Osteoblast (primary cell): Measurements from ENCODE around the gene SLC2A13. TPM values are rescaled to one million over a fixed set of nuclear protein-coding genes. Genes with fewer than 3 reads are reported as not detected.

Source experiments
- DNase-seq: peaks from one replicate; pipeline ENCODE4 v3.0.0; 2011; ENCODE audit warnings: low spot score, mixed read lengths; ENCODE audit not compliant: insufficient read length; ENCODE audit errors: missing footprints
- H2AFZ ChIP-seq: 2 replicates; pipeline ENCODE4 v1.6.0; 2011; ENCODE audit warnings: mild to moderate bottlenecking, low read length
- H3K27ac ChIP-seq: 2 replicates; pipeline ENCODE4 v1.5.1; 2011; ENCODE audit warnings: mild to moderate bottlenecking, low read depth, low read length, moderate library complexity
- H3K27me3 ChIP-seq: 2 replicates; pipeline ENCODE4 v1.6.0; 2012; ENCODE audit warnings: mild to moderate bottlenecking, control low read depth, inconsistent platforms, low read length, moderate library complexity; ENCODE audit not compliant: insufficient read depth
- H3K36me3 ChIP-seq: 2 replicates; pipeline ENCODE4 v1.5.1; 2011; ENCODE audit warnings: mild to moderate bottlenecking, low read length, control low read depth, moderate library complexity; ENCODE audit not compliant: insufficient read depth
- H3K4me1 ChIP-seq: 2 replicates; pipeline ENCODE4 v1.5.1; 2011; ENCODE audit warnings: mild to moderate bottlenecking, low read length, control low read depth, moderate library complexity; ENCODE audit not compliant: insufficient read depth
- H3K4me2 ChIP-seq: 2 replicates; pipeline ENCODE4 v1.6.0; 2011; ENCODE audit warnings: mild to moderate bottlenecking, low read length; ENCODE audit not compliant: insufficient read depth
- H3K4me3 ChIP-seq: fragments of 200-600 bp; sonication (generic); 3 replicates; pipeline ENCODE4 v1.5.1; 2012; ENCODE audit warnings: mild to moderate bottlenecking, low read length, inconsistent platforms; ENCODE audit not compliant: insufficient read depth
- H3K79me2 ChIP-seq: 2 replicates; pipeline ENCODE4 v1.6.0; 2012; ENCODE audit warnings: mild to moderate bottlenecking, low read length, control low read depth, inconsistent platforms; ENCODE audit not compliant: insufficient read depth
- H3K9me3 ChIP-seq: 2 replicates; pipeline ENCODE4 v1.5.1; 2011; ENCODE audit warnings: low read depth, low read length, control low read depth
- H4K20me1 ChIP-seq: 2 replicates; pipeline ENCODE4 v1.6.0; 2012; ENCODE audit warnings: mild to moderate bottlenecking, low read length, control low read depth; ENCODE audit not compliant: insufficient read depth
- CTCF ChIP-seq: IDR thresholded peaks from 2 replicates; pipeline ENCODE4 v1.5.1; 2011; ENCODE audit warnings: mild to moderate bottlenecking, low read depth, low read length, moderate library complexity; ENCODE audit errors: extremely low read depth
- total RNA-seq: library from RNA; depleted of rRNA; stranded (reverse); fragments of >200 nt; gene quantifications from 2 replicates; pipeline ENCODE4 v1.2.3, GENCODE V29; 2012

SLC2A13 gene
- total RNA-seq, 1 donor = 12.3 TPM

GRCh38 chr12:40045656-40046055, 60.2 kb downstream of the SLC2A13 start:
- H3K27ac ChIP-seq = no peak overlapping the region
- no peak overlapping the region for H3K4me3 ChIP-seq
- no peaks in the 10 kb centered on the region for H3K4me1 ChIP-seq
- H3K27me3 ChIP-seq = no peaks in the 10 kb centered on the region
- no peak for DNase-seq
- no peaks in the 10 kb centered on the region for H3K79me2 ChIP-seq
- H2AFZ ChIP-seq = no peak overlapping the region
- TF ChIP-seq CTCF = no peak
- H3K36me3 ChIP-seq = no peaks in the 10 kb centered on the region
- no peak overlapping the region for H3K4me2 ChIP-seq
- no peaks in the 10 kb centered on the region for H3K9me3 ChIP-seq
- no peaks in the 10 kb centered on the region for H4K20me1 ChIP-seq

- Histone ChIP-seq H3K27ac (no peak overlapping the region), H3K27me3 (no peaks in the 10 kb centered on the region), H3K4me2 (no peak overlapping the region), H3K4me3 (no peak overlapping the region), H3K4me1 (no peaks in the 10 kb centered on the region), H3K36me3 (no peaks in the 10 kb centered on the region), H4K20me1 (no peaks in the 10 kb centered on the region), H3K9me3 (no peaks in the 10 kb centered on the region), H3K79me2 (no peaks in the 10 kb centered on the region), H2AFZ (no peak overlapping the region)
- no peak for TF ChIP-seq CTCF
- DNase-seq = no peak
Observed at GRCh38 chr12:40044396-40044795, 61.5 kb downstream of the SLC2A13 start.

GRCh38 chr12:40039598-40039997, 66.3 kb downstream of the SLC2A13 start:
- no peak overlapping the region for H3K4me3 ChIP-seq
- no peak overlapping the region for H2AFZ ChIP-seq
- no peaks in the 10 kb centered on the region for H4K20me1 ChIP-seq
- peaks cover 2% of the 10 kb centered on the region for H3K4me1 ChIP-seq
- TF ChIP-seq CTCF = no peak
- no peak for DNase-seq
- no peaks in the 10 kb centered on the region for H3K27me3 ChIP-seq
- no peaks in the 10 kb centered on the region for H3K36me3 ChIP-seq
- H3K9me3 ChIP-seq = no peaks in the 10 kb centered on the region
- no peaks in the 10 kb centered on the region for H3K79me2 ChIP-seq
- H3K27ac ChIP-seq = no peak overlapping the region
- no peak overlapping the region for H3K4me2 ChIP-seq

- no peak overlapping the region for H3K4me2 ChIP-seq
- no peak for DNase-seq
- H3K79me2 ChIP-seq = no peaks in the 10 kb centered on the region
- H3K27ac ChIP-seq = no peak overlapping the region
- peaks cover 5% of the 10 kb centered on the region for H3K4me1 ChIP-seq
- H3K4me3 ChIP-seq = no peak overlapping the region
- TF ChIP-seq CTCF = no peak
- H4K20me1 ChIP-seq = no peaks in the 10 kb centered on the region
- no peaks in the 10 kb centered on the region for H3K27me3 ChIP-seq
- H3K36me3 ChIP-seq = no peaks in the 10 kb centered on the region
- H3K9me3 ChIP-seq = no peaks in the 10 kb centered on the region
- no peak overlapping the region for H2AFZ ChIP-seq
Observed at GRCh38 chr12:40038619-40039018, 67.3 kb downstream of the SLC2A13 start.
